ENCODE results near the gene MCFD2.

The MCFD2 gene

DNA sequence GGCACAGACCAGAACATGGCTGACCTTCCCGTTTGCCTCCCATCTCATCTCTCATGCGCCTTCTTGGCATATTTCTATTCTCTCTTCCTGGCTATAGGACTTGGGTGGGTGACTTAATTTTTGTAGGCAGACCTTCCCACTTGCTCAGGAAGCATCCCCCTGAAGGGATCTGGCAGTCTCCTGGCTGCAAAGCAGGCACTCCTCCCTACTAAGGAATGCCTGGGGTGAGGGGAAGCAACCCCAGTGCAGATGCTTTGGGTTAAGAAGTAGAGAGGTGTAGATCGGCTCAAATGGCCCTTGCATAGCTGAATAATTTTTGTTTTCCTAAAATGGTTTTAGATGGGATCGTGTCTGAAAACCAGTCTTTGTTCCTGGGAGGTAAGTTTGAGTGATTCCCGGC is 17.6 kb downstream of the MCFD2 start:
- H3K79me2 ChIP-seq (ENCODE audit: low read length), result no peaks in the 10 kb centered on the region
- TF ChIP-seq, protein P1, sequence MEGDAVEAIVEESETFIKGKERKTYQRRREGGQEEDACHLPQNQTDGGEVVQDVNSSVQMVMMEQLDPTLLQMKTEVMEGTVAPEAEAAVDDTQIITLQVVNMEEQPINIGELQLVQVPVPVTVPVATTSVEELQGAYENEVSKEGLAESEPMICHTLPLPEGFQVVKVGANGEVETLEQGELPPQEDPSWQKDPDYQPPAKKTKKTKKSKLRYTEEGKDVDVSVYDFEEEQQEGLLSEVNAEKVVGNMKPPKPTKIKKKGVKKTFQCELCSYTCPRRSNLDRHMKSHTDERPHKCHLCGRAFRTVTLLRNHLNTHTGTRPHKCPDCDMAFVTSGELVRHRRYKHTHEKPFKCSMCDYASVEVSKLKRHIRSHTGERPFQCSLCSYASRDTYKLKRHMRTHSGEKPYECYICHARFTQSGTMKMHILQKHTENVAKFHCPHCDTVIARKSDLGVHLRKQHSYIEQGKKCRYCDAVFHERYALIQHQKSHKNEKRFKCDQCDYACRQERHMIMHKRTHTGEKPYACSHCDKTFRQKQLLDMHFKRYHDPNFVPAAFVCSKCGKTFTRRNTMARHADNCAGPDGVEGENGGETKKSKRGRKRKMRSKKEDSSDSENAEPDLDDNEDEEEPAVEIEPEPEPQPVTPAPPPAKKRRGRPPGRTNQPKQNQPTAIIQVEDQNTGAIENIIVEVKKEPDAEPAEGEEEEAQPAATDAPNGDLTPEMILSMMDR (IDR thresholded peaks at IDR 0.05; ENCODE audit: low read depth, low read length), result no peak
- TF ChIP-seq EZH2phosphoT487 (IDR thresholded peaks at IDR 0.05; ENCODE audit: low read depth), result no peak

DNA sequence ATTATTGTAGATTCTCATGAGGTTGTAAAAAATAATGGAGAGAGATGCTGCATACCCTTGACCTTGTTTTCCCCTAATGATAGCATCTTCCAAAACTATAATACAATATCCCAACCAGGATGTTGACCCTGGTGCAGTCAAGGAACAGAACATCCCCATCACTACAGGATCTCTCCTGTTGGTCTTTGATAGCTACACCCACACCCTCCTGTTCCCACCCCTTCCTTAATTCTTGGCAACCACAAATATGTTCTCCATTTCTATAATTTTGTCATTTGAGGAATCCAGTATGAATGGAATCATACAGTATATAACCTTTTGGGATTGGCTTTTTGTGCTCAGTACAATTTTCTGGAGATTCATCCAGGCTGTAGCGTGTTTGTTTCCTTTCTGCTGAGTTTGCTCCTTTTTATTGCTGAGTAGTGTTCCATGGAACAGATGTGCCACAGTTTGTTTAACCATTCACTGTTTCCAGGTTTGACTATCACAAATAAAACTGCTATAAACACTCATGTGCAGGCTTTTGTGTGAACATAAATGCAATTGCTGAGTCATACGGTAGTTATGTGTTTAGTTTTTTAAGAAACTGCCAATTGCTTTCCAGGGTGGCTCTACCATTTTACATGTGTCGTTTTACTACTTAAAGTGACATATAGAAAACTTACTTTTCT is 22.2 kb downstream of the MCFD2 start:
- H3K9ac ChIP-seq (ENCODE audit: low read length), result no peak overlapping the region
- no peaks in the 10 kb centered on the region for H3K36me3 ChIP-seq (replicated peaks; ENCODE audit: low read depth, low read length)
- H3K4me3 ChIP-seq (ENCODE audit: low read length), result no peak overlapping the region
- no peak for TF ChIP-seq EZH2phosphoT487 (IDR thresholded peaks at IDR 0.05; ENCODE audit: low read depth)
- TF ChIP-seq, protein P1 (IDR thresholded peaks at IDR 0.05; ENCODE audit: low read depth, low read length), result no peak
- H3K27me3 ChIP-seq (ENCODE audit: low read depth, low read length), result no peaks in the 10 kb centered on the region
- H3K4me1 ChIP-seq (ENCODE audit: low read length), result no peaks in the 10 kb centered on the region
- H4K20me1 ChIP-seq (ENCODE audit: insufficient read depth, low read length), result no peaks in the 10 kb centered on the region
- no peak overlapping the region for H2AFZ ChIP-seq (ENCODE audit: low read depth, low read length)
- H3K9me3 ChIP-seq (ENCODE audit: insufficient read depth, low read length), result no peaks in the 10 kb centered on the region
- no peak overlapping the region for H3K27ac ChIP-seq (ENCODE audit: low read length)
- H3K4me2 ChIP-seq (ENCODE audit: low read length), result no peak overlapping the region
- H3K79me2 ChIP-seq (ENCODE audit: low read length), result no peaks in the 10 kb centered on the region

More for the DNA sequence above, 17.6 kb downstream of the MCFD2 start:
- H3K27me3 ChIP-seq (ENCODE audit: low read depth, low read length), result no peaks in the 10 kb centered on the region
- no peak overlapping the region for H3K27ac ChIP-seq (ENCODE audit: low read length)
- no peak overlapping the region for H2AFZ ChIP-seq (ENCODE audit: low read depth, low read length)
- H3K9ac ChIP-seq (ENCODE audit: low read length), result no peak overlapping the region
- H4K20me1 ChIP-seq (ENCODE audit: insufficient read depth, low read length), result no peaks in the 10 kb centered on the region
- H3K4me1 ChIP-seq (ENCODE audit: low read length), result no peaks in the 10 kb centered on the region
- H3K36me3 ChIP-seq (replicated peaks; ENCODE audit: low read depth, low read length), result no peaks in the 10 kb centered on the region
- H3K9me3 ChIP-seq (ENCODE audit: insufficient read depth, low read length), result no peaks in the 10 kb centered on the region
- no peak overlapping the region for H3K4me3 ChIP-seq (ENCODE audit: low read length)
- no peak overlapping the region for H3K4me2 ChIP-seq (ENCODE audit: low read length)

DNA sequence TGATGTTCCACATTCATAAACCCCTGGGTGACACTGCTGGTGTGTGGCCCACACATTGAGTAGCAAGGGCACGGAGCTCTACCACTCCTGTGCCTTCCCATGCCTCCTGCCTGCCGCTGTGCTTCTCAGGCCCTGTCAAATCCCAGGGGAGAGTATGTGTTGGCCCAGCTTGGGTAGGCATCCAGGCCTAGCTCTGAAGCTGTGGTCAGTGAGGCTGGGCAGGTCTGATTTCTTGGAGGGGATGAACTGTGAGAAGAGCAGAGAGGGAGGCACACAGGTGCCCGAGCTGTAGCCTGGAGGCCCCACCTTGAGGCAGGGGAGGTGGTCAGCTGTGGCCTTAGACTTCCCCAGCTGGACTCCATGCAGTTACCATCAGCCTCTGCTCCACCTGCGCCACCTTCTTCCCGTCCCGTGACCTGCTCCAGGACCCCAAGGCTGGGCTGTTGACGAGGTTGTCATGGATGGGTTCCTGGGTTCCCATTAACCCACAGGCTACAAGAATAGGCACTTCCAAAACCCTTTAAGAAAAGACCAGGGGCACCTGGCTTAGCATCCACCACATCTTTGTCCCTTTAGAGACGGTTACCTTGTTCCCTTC is 23.6 kb downstream of the MCFD2 start:
- TF ChIP-seq, protein P1 (IDR thresholded peaks at IDR 0.05; ENCODE audit: low read depth, low read length), result no peak
- no peak for TF ChIP-seq EZH2phosphoT487 (IDR thresholded peaks at IDR 0.05; ENCODE audit: low read depth)
- Histone ChIP-seq H3K4me2 (ENCODE audit: low read length) (no peak overlapping the region), H3K27ac (ENCODE audit: low read length) (no peak overlapping the region), H4K20me1 (ENCODE audit: insufficient read depth, low read length) (no peaks in the 10 kb centered on the region), H3K9me3 (ENCODE audit: insufficient read depth, low read length) (no peaks in the 10 kb centered on the region), H3K4me1 (ENCODE audit: low read length) (no peaks in the 10 kb centered on the region), H2AFZ (ENCODE audit: low read depth, low read length) (no peak overlapping the region), H3K27me3 (ENCODE audit: low read depth, low read length) (peaks cover 5% of the 10 kb centered on the region), H3K79me2 (ENCODE audit: low read length) (no peaks in the 10 kb centered on the region), H3K36me3 (replicated peaks; ENCODE audit: low read depth, low read length) (no peaks in the 10 kb centered on the region), H3K4me3 (ENCODE audit: low read length) (no peak overlapping the region), H3K9ac (ENCODE audit: low read length) (no peak overlapping the region)

DNA sequence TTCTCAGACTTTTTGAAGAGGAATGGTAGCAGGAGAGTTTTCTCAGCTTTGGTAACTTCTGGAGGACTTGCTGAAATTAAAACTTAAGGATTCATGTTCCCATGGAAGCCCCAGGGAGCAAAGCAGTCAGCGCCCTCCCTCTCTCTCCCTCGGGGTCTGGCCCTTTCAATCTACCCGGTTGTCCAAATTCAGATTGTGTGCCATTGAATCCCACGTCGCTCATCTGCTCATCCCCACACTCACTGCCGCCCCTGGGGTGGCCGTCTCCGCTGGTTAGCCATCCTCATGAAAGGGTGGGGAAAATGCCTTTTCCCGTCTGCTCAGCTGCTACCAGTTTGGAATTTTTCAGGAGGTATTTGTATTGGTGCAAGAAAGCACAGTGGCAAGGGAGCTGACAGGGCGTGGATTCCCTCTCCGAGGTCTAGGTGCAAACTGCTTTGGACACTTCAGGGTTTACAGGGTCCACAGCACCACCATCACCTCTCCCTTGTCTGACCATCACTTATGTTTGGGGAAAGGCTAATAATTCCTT is 27.1 kb downstream of the MCFD2 start:
- Histone ChIP-seq H3K36me3 (replicated peaks; ENCODE audit: low read depth, low read length) (no peaks in the 10 kb centered on the region), H4K20me1 (ENCODE audit: insufficient read depth, low read length) (no peaks in the 10 kb centered on the region), H3K4me3 (ENCODE audit: low read length) (no peak overlapping the region), H3K9me3 (ENCODE audit: insufficient read depth, low read length) (no peaks in the 10 kb centered on the region), H3K4me1 (ENCODE audit: low read length) (no peaks in the 10 kb centered on the region), H3K27me3 (ENCODE audit: low read depth, low read length) (peaks cover 28% of the 10 kb centered on the region), H3K79me2 (ENCODE audit: low read length) (no peaks in the 10 kb centered on the region), H3K4me2 (ENCODE audit: low read length) (peak overlapping the region; percentile 52), H3K9ac (ENCODE audit: low read length) (no peak overlapping the region), H2AFZ (ENCODE audit: low read depth, low read length) (no peak overlapping the region), H3K27ac (ENCODE audit: low read length) (no peak overlapping the region)
- TF ChIP-seq, protein P1 (IDR thresholded peaks at IDR 0.05; ENCODE audit: low read depth, low read length), result no peak
- TF ChIP-seq EZH2phosphoT487 (IDR thresholded peaks at IDR 0.05; ENCODE audit: low read depth), result no peak

Data from OCI-LY3 (cell line).